Measurements from ENCODE around the gene CD3D. TPM values are rescaled to one million over a fixed set of nuclear protein-coding genes. Genes with fewer than 3 reads are reported as not detected.
A peak's percentile ranks its signal among the peaks of the same experiment; 100 is the strongest.

CD3D gene
- total RNA-seq, 2 experiments from 2014 or later, result 489 to 557 TPM

DNA sequence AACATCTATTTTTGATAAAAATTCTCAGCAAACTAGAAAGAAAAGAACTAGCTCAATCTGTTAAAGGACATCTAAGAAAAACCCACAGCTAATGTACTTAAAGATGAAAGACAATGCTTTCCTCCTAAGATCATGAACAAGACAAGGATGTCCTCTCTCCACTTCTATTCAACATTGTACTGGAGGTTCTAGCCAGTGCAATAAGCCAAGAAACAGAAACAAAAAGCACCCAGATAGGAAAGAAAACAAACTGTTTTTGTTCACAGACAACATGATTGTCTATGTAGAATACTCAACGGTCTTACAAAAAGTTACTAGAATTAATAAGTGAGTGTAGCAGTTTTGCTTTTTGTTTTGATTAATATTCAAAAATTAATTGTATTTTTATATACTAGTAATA lies 7.8 kb downstream of the CD3D start:
- peaks cover 46% of the 10 kb centered on the region for H3K36me3 Mint-ChIP-seq (ENCODE audit: low read depth)
- peak overlapping the region; percentile 25 for H3K4me3 Mint-ChIP-seq
- POLR2A ChIA-PET, result no interaction called here
- no peaks in the 10 kb centered on the region for H3K27me3 Mint-ChIP-seq
- peak overlapping the region; percentile 75 for H3K27ac Mint-ChIP-seq
- no peaks in the 10 kb centered on the region for H3K9me3 Mint-ChIP-seq
- H3K4me1 Mint-ChIP-seq, result peaks cover 51% of the 10 kb centered on the region
- CTCF ChIA-PET, result no interaction called here
- no peak for DNase-seq

DNA sequence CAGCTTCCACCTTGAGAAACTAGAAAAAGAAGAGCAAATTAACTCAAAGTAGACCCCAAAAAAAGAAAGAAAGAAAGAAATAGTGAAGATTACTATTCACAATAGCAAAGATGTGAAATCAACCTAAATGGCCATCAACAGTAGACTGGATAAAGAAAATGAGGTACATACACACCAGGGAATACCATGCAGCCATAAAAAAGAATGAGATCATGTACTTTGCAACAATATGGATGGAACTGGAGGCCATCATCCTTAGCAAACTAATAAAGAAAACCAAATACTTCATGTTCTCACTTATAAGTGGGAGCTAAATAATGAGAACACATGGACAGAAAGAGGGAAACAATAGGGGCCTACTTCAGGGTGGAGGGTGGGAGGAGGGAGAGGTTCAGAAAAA lies 13.8 kb downstream of the CD3D start:
- H3K4me3 Mint-ChIP-seq, result no peak overlapping the region
- H3K27me3 Mint-ChIP-seq, result no peaks in the 10 kb centered on the region
- peaks cover 2% of the 10 kb centered on the region for H3K9me3 Mint-ChIP-seq
- DNase-seq, result no peak
- no peak overlapping the region for H3K27ac Mint-ChIP-seq
- H3K36me3 Mint-ChIP-seq (ENCODE audit: low read depth), result peaks cover 29% of the 10 kb centered on the region
- POLR2A ChIA-PET, result no interaction called here
- CTCF ChIA-PET, result no interaction called here
- peaks cover 12% of the 10 kb centered on the region for H3K4me1 Mint-ChIP-seq

DNA sequence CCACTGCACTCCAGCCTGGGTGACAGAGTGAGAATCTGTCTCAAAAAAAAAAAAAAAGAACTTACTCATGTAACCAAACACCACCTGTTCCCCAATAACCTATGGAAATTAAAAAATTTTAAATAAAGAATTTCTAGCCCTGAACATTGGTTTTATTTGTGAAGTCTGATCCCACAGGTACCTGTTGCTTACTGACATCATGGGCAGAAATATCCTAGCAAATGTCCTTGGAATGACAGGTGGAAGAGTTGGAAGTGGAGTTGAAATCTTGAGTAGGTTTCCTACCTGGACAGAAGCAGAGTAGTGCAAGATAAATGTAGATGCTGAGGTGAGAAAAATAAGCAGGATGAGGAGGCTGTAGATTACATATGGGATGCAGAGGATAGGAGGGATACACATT lies 17.2 kb downstream of the CD3D start:
- Mint-ChIP-seq H3K9me3 (peaks cover 9% of the 10 kb centered on the region), H3K27me3 (no peaks in the 10 kb centered on the region), H3K36me3 (ENCODE audit: low read depth) (peaks cover 37% of the 10 kb centered on the region), H3K4me1 (peaks cover 29% of the 10 kb centered on the region), H3K4me3 (no peak overlapping the region), H3K27ac (no peak overlapping the region)
- POLR2A ChIA-PET, result no interaction called here
- no peak for DNase-seq
- CTCF ChIA-PET, result interaction anchor here (1.0 kb wide), 1 partner anchor 355 kb away, joined by 4 read pairs; no protein-coding TSS in a partner anchor

DNA sequence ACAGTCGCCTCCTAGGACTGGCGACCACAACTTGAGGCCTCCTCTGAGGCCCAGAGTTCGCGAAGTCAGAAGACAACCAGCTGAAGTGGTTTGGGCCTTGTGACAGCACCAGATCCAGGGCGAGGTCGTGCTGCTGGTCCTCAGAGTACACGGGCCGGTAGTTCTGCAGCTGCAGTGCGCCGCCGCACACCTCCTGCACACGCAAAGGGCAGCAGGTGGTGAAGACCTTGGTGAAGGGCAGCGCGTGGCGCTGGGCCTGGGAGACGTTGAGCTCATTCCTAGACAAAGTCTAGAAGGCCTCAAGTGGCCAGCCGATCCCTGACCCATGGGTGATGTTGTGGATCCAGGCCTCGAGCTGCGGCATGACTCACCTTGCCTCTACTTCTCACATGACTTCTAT lies 19.8 kb downstream of the CD3D start:
- peaks cover 51% of the 10 kb centered on the region for H3K4me1 Mint-ChIP-seq
- H3K27me3 Mint-ChIP-seq, result no peaks in the 10 kb centered on the region
- H3K9me3 Mint-ChIP-seq, result peaks cover 14% of the 10 kb centered on the region
- ChIA-PET POLR2A (no interaction called here), CTCF (interaction anchor here (1.1 to 1.6 kb wide), 4 partner anchors 11 to 111 kb away, joined by 3 to 5 read pairs (median 4); partner anchors contain the start of gene CD3D)
- peaks cover 47% of the 10 kb centered on the region for H3K36me3 Mint-ChIP-seq (ENCODE audit: low read depth)
- no peak for DNase-seq
- no peak overlapping the region for H3K4me3 Mint-ChIP-seq
- no peak overlapping the region for H3K27ac Mint-ChIP-seq

DNA sequence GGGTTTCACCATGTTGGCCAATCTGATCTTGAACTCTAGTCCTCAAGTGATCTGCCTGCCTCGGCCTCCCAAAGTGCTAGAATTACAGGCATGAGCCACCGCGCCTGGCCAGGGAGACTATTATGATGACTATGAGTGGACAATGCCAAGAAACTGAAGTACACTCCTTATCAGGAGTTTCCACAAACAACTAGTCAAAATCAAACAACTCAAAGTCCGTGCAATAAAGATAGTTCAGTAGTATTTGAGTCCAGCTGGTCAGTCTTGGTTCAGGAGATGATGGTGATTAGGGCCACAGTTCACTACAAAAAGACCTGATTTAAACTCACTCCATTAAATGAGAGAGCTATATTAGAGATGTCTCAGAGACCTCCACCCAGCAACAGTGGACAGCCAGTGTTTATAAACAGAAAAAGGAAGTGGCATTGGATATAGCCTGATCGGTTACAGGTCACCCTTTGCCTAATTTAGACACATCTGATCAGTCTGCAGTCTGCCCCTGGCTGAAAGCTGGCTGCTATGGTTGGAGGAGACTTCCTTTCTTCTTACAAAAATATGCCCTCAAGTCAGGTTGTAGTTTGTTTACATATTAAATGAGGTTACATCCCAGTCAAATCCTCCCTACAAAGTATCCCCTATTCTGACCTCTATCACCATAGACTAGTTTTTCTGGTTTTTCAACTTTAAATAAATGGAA lies 21.0 kb downstream of the CD3D start:
- Mint-ChIP-seq H3K27me3 (no peaks in the 10 kb centered on the region), H3K4me3 (no peak overlapping the region), H3K9me3 (peaks cover 18% of the 10 kb centered on the region), H3K36me3 (ENCODE audit: low read depth) (peaks cover 52% of the 10 kb centered on the region), H3K4me1 (peaks cover 59% of the 10 kb centered on the region), H3K27ac (peak overlapping the region; percentile 20)
- ChIA-PET POLR2A (no interaction called here), CTCF (interaction anchor here (1.2 to 1.5 kb wide), 2 partner anchors 22 to 123 kb away, joined by 4 read pairs; partner anchors contain the start of gene CD3G)
- DNase-seq, result no peak

GRCh38 chr11:118320515-118320914 lies 22.0 kb downstream of the CD3D start:
- Mint-ChIP-seq H3K4me3 (no peak overlapping the region), H3K4me1 (peaks cover 69% of the 10 kb centered on the region), H3K9me3 (peaks cover 18% of the 10 kb centered on the region), H3K36me3 (ENCODE audit: low read depth) (peaks cover 58% of the 10 kb centered on the region), H3K27me3 (no peaks in the 10 kb centered on the region), H3K27ac (peak overlapping the region; percentile 74)
- POLR2A ChIA-PET, result no interaction called here
- CTCF ChIA-PET, result interaction anchor here (0.7 to 1.5 kb wide), 2 partner anchors 122 to 1018 kb away, joined by 3 to 4 read pairs; no protein-coding TSS in a partner anchor
- DNase-seq, result no peak

DNA sequence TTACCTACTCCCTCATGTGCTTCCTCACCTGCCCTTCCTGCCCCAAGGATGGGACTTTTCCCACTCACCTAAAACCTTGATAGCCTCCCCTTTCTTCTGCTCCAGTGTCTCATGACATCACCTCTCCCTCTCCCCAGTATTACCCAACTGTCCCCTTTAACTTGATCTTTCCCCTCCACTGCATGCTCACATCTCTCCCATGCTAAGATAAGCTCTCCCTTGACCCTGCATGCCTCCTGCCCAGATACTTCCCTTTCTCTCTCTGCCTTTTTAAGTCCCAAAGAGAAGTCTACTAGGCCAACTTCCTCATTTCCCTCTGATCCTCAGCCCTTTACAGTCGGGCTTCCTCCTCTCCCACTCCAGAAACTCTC lies 23.2 kb downstream of the CD3D start:
- H3K9me3 Mint-ChIP-seq, result peaks cover 18% of the 10 kb centered on the region
- H3K27ac Mint-ChIP-seq, result peak overlapping the region; percentile 78
- ChIA-PET POLR2A (no interaction called here), CTCF (no interaction called here)
- peaks cover 60% of the 10 kb centered on the region for H3K36me3 Mint-ChIP-seq (ENCODE audit: low read depth)
- H3K4me1 Mint-ChIP-seq, result peaks cover 80% of the 10 kb centered on the region
- no peaks in the 10 kb centered on the region for H3K27me3 Mint-ChIP-seq
- no peak for DNase-seq
- no peak overlapping the region for H3K4me3 Mint-ChIP-seq

GRCh38 chr11:118318581-118319336 lies 23.7 kb downstream of the CD3D start:
- DNase-seq, result no peak
- POLR2A ChIA-PET, result no interaction called here
- Mint-ChIP-seq H3K9me3 (peaks cover 18% of the 10 kb centered on the region), H3K36me3 (ENCODE audit: low read depth) (peaks cover 63% of the 10 kb centered on the region), H3K4me3 (no peak overlapping the region), H3K27ac (peak overlapping the region; percentile 78), H3K27me3 (no peaks in the 10 kb centered on the region), H3K4me1 (peaks cover 84% of the 10 kb centered on the region)
- CTCF ChIA-PET, result interaction anchor here (0.6 to 0.9 kb wide), 3 partner anchors 12 to 16 kb away, joined by 3 to 4 read pairs (median 4); no protein-coding TSS in a partner anchor

DNA sequence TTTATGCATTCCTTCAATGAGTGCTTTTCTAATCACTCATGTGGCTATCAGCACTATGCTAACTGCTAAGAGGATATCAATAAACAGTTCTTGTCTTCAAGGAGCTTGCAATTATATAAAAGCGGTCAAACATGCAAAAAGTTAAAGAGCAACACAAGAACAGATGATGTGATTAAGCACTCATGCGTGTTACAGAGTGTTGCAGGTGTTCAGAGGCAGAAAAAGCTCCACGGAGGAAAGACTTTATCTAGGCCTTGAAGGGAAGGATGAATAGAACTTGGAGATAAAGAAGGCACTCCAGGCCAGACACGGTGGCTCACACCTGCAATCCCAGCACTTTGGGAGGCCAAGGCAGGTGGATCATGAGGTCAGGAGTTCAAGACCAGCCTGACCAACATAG lies 24.4 kb downstream of the CD3D start:
- Mint-ChIP-seq H3K36me3 (ENCODE audit: low read depth) (peaks cover 62% of the 10 kb centered on the region), H3K27me3 (no peaks in the 10 kb centered on the region), H3K9me3 (peaks cover 15% of the 10 kb centered on the region), H3K4me1 (peaks cover 87% of the 10 kb centered on the region), H3K27ac (peak overlapping the region; percentile 96), H3K4me3 (no peak overlapping the region)
- CTCF ChIA-PET, result interaction anchor here (0.8 to 0.9 kb wide), 2 partner anchors 13 to 15 kb away, joined by 4 read pairs; no protein-coding TSS in a partner anchor
- no peak for DNase-seq
- POLR2A ChIA-PET, result no interaction called here

GRCh38 chr11:118314988-118315411 lies 27.5 kb downstream of the CD3D start:
- H3K4me3 Mint-ChIP-seq, result no peak overlapping the region
- DNase-seq, result no peak
- CTCF ChIA-PET, result interaction anchor here (1.2 kb wide), 2 partner anchors 35 to 113 kb away, joined by 3 to 5 read pairs; no protein-coding TSS in a partner anchor
- peaks cover 7% of the 10 kb centered on the region for H3K9me3 Mint-ChIP-seq
- H3K27ac Mint-ChIP-seq, result peak overlapping the region; percentile 96
- POLR2A ChIA-PET, result no interaction called here
- H3K36me3 Mint-ChIP-seq (ENCODE audit: low read depth), result peaks cover 75% of the 10 kb centered on the region
- H3K27me3 Mint-ChIP-seq, result no peaks in the 10 kb centered on the region
- peaks cover 90% of the 10 kb centered on the region for H3K4me1 Mint-ChIP-seq

DNA sequence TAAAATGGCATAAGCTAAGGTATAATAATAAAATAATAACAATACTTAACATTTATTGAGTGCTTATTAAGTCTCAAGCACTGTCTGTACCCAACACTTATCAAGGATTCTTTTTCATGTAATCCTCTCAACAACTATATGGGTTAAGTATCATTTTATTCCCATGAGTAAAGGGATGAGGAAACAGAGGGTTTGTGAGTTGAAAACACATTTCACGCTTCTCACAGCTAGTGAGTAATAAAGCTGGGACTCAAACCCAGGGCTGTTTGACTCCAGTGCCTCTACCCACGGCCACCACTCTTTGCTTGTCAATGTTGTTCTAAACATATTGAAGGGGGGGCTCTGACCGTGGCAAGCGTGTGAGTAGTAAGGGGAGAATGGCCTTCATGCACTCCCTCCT lies 29.3 kb downstream of the CD3D start:
- Mint-ChIP-seq H3K4me1 (peaks cover 89% of the 10 kb centered on the region), H3K4me3 (no peak overlapping the region), H3K36me3 (ENCODE audit: low read depth) (peaks cover 81% of the 10 kb centered on the region), H3K27me3 (no peaks in the 10 kb centered on the region), H3K9me3 (peaks cover 4% of the 10 kb centered on the region), H3K27ac (peak overlapping the region; percentile 65)
- ChIA-PET CTCF (no interaction called here), POLR2A (no interaction called here)
- no peak for DNase-seq

DNA sequence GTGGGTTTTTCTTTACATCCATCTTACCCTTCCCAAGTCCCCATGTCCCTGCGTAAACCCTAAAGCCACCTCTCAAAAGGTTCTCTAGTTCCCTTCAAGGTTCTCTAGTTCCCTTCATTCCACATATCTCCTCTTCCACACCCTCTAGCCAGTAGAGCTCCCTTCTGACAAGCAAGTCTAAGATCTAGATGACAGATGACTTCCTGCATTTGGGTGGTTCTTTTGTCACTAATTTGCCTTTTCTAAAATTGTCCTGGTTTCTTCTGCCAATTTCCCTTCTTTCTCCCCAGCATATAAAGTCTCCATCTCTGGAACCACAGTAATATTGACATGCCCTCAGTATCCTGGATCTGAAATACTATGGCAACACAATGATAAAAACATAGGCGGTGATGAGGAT lies 30.2 kb downstream of the CD3D start:
- ChIA-PET CTCF (interaction anchor here (1.5 to 2.9 kb wide), 2 partner anchors 12 to 34 kb away, joined by 3 to 19 read pairs; no protein-coding TSS in a partner anchor), POLR2A (interaction anchor here (1.2 kb wide), 1 partner anchor 30 kb away, joined by 4 read pairs; the partner anchor contains the start of gene CD3D)
- peaks cover 93% of the 10 kb centered on the region for H3K4me1 Mint-ChIP-seq
- H3K36me3 Mint-ChIP-seq (ENCODE audit: low read depth), result peaks cover 85% of the 10 kb centered on the region
- H3K27ac Mint-ChIP-seq, result peak overlapping the region; percentile 58
- no peak for DNase-seq
- peaks cover 3% of the 10 kb centered on the region for H3K9me3 Mint-ChIP-seq
- no peak overlapping the region for H3K4me3 Mint-ChIP-seq
- H3K27me3 Mint-ChIP-seq, result no peaks in the 10 kb centered on the region

DNA sequence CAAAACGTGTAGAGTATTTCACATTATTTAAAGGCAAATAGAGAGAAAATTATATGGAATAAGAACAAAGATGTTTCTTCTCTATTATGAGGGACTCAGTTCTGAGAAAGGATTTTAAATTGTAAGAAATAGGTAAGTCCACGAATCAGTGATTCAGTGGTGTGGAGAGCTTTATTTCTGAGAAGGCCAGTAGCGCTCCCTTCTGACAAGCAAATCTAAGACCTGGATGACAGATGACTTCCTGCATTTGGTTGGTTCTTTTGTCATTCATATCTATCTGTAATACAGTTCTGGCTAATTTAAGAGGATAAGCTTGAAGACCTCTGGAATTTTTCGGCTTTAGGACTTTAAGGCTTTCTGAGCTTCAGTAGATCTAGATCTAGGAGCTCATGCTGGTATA lies 31.0 kb downstream of the CD3D start:
- CTCF ChIA-PET, result interaction anchor here (0.9 to 2.9 kb wide), 6 partner anchors 11 to 140 kb away, joined by 3 to 19 read pairs (median 3); no protein-coding TSS in a partner anchor
- POLR2A ChIA-PET, result interaction anchor here (1.2 kb wide), 1 partner anchor 31 kb away, joined by 4 read pairs; the partner anchor contains the start of gene CD3D
- Mint-ChIP-seq H3K4me1 (peaks cover 94% of the 10 kb centered on the region), H3K36me3 (ENCODE audit: low read depth) (peaks cover 88% of the 10 kb centered on the region), H3K27ac (no peak overlapping the region), H3K27me3 (no peaks in the 10 kb centered on the region), H3K9me3 (no peaks in the 10 kb centered on the region), H3K4me3 (no peak overlapping the region)
- DNase-seq, result no peak

Data from activated CD4-positive, alpha-beta T cell treated with anti-CD3 and anti-CD28 coated beads, Interleukin-2, amount 10 ng/mL, durations not matched to agents 7 days and 5 days (primary cell).